ENCODE results near the gene MRPL55. TPM values are rescaled to one million over a fixed set of nuclear protein-coding genes. Genes with fewer than 3 reads are reported as not detected.

Gene MRPL55
- total RNA-seq, 4 donors from 2014 or later = 99.3 to 161 (median 119) TPM

GRCh38 chr1:228125185-228125584 is 16.1 kb upstream of the MRPL55 start:
- WGBS = 82% methylated on average over 5 of the region's 5 CpGs

GRCh38 chr1:228123505-228123904 is 14.4 kb upstream of the MRPL55 start:
- peaks cover 16% of the 10 kb centered on the region for H3K4me1 ChIP-seq
- 80% methylated on average over 2 of the region's 2 CpGs for WGBS
- H3K9me3 ChIP-seq = no peaks in the 10 kb centered on the region
- H3K27ac ChIP-seq = no peak overlapping the region
- H3K36me3 ChIP-seq = no peaks in the 10 kb centered on the region
- H3K27me3 ChIP-seq = no peaks in the 10 kb centered on the region
- H3K4me3 ChIP-seq = no peak overlapping the region
- DNase-seq (ENCODE audit: low spot score in 2 of 2) = peak in 1 of 2 donors; percentile 3
- no peak for TF ChIP-seq POLR2AphosphoS5 (IDR thresholded peaks at IDR 0.05)
- no peak for TF ChIP-seq EP300 (IDR thresholded peaks at IDR 0.05)
- TF ChIP-seq CTCF (IDR thresholded peaks at IDR 0.05) = no peak
- no peak for TF ChIP-seq POLR2A (IDR thresholded peaks at IDR 0.05)

More at GRCh38 chr1:228125185-228125584, 16.1 kb upstream of the MRPL55 start:
- H3K4me1 ChIP-seq = peaks cover 11% of the 10 kb centered on the region
- no peaks in the 10 kb centered on the region for H3K36me3 ChIP-seq
- TF ChIP-seq CTCF (IDR thresholded peaks at IDR 0.05) (no peak), EP300 (IDR thresholded peaks at IDR 0.05) (no peak), POLR2A (IDR thresholded peaks at IDR 0.05) (no peak), POLR2AphosphoS5 (IDR thresholded peaks at IDR 0.05) (no peak)
- peak in 1 of 2 donors; percentile 0 for DNase-seq (ENCODE audit: low spot score in 2 of 2)
- H3K4me3 ChIP-seq = no peak overlapping the region
- no peaks in the 10 kb centered on the region for H3K27me3 ChIP-seq
- no peaks in the 10 kb centered on the region for H3K9me3 ChIP-seq
- no peak overlapping the region for H3K27ac ChIP-seq

GRCh38 chr1:228122921-228123441 is 13.9 kb upstream of the MRPL55 start:
- no peaks in the 10 kb centered on the region for H3K9me3 ChIP-seq
- H3K4me3 ChIP-seq = no peak overlapping the region
- no peak overlapping the region for H3K27ac ChIP-seq
- 70% methylated on average over 1 of the region's 1 CpG for WGBS
- TF ChIP-seq POLR2AphosphoS5 (IDR thresholded peaks at IDR 0.05) = no peak
- TF ChIP-seq EP300 (IDR thresholded peaks at IDR 0.05) = no peak
- TF ChIP-seq POLR2A (IDR thresholded peaks at IDR 0.05) = no peak
- TF ChIP-seq CTCF (IDR thresholded peaks at IDR 0.05) = no peak
- no peaks in the 10 kb centered on the region for H3K36me3 ChIP-seq
- H3K4me1 ChIP-seq = peaks cover 16% of the 10 kb centered on the region
- peak in 1 of 2 donors; percentile 7 for DNase-seq (ENCODE audit: low spot score in 2 of 2)
- no peaks in the 10 kb centered on the region for H3K27me3 ChIP-seq

GRCh38 chr1:228120857-228121489 is 11.9 kb upstream of the MRPL55 start:
- 47% methylated on average over 5 of the region's 5 CpGs for WGBS
- no peaks in the 10 kb centered on the region for H3K36me3 ChIP-seq
- no peak overlapping the region for H3K27ac ChIP-seq
- no peak overlapping the region for H3K4me3 ChIP-seq
- no peaks in the 10 kb centered on the region for H3K9me3 ChIP-seq
- no peaks in the 10 kb centered on the region for H3K27me3 ChIP-seq
- peaks cover 16% of the 10 kb centered on the region for H3K4me1 ChIP-seq
- TF ChIP-seq POLR2A (IDR thresholded peaks at IDR 0.05) = no peak
- no peak for TF ChIP-seq EP300 (IDR thresholded peaks at IDR 0.05)
- no peak for TF ChIP-seq CTCF (IDR thresholded peaks at IDR 0.05)
- TF ChIP-seq POLR2AphosphoS5 (IDR thresholded peaks at IDR 0.05) = no peak
- DNase-seq (ENCODE audit: low spot score in 2 of 2) = peak in 1 of 2 donors; percentile 3

- Histone ChIP-seq H3K9me3 (no peaks in the 10 kb centered on the region), H3K36me3 (no peaks in the 10 kb centered on the region), H3K4me3 (no peak overlapping the region), H3K27me3 (no peaks in the 10 kb centered on the region), H3K4me1 (peaks cover 16% of the 10 kb centered on the region), H3K27ac (no peak overlapping the region)
- 40% methylated on average over 1 of the region's 1 CpG for WGBS
- DNase-seq (ENCODE audit: low spot score in 2 of 2) = no peak
- no peak for TF ChIP-seq POLR2A (IDR thresholded peaks at IDR 0.05)
- TF ChIP-seq CTCF (IDR thresholded peaks at IDR 0.05) = no peak
- no peak for TF ChIP-seq POLR2AphosphoS5 (IDR thresholded peaks at IDR 0.05)
- no peak for TF ChIP-seq EP300 (IDR thresholded peaks at IDR 0.05)
Observed at GRCh38 chr1:228120351-228120750, 11.3 kb upstream of the MRPL55 start.

Measured in suprapubic skin (tissue), 4 donors.